GM19351 (cell line): Measurements from ENCODE around the gene THY1.
"Not testable (repeated sequence)": the region's sequence is repeated elsewhere in the genome, so short reads cannot be mapped to it uniquely, and the experiment has no call there.

Experiments
- ATAC-seq: cut with Tn5 transposase; IDR thresholded peaks from one replicate; pipeline ENCODE4 v1.9.1; 2021; ENCODE audit warnings: mild to moderate bottlenecking, moderate library complexity; ENCODE audit not compliant: unreplicated experiment

Gene THY1

GRCh38 chr11:119384332-119384731 lies 38.6 kb downstream of the THY1 start:
- no peak for ATAC-seq

DNA sequence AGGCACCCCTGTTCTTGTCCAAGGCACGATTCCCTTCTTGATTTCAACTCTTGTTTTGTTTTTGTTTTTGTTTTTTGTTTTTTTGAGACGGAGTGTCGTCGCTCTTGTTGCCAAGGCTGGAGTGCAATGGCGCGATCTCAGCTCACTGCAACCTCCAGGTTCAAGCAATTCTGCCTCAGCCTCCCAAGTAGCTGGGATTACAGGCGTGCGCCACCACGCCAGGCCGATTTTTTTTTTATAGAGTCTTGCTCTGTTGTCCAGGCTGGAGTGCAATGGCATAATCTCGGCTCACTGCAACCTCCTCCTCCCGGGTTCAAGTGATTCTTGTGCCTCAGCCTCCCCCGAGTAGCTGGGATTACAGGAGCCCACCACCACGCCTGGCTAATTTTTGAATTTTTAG lies 40.5 kb downstream of the THY1 start:
- ATAC-seq: not testable (repeated sequence)

- no peak for ATAC-seq
Observed at GRCh38 chr11:119382101-119382500, 40.9 kb downstream of the THY1 start.

DNA sequence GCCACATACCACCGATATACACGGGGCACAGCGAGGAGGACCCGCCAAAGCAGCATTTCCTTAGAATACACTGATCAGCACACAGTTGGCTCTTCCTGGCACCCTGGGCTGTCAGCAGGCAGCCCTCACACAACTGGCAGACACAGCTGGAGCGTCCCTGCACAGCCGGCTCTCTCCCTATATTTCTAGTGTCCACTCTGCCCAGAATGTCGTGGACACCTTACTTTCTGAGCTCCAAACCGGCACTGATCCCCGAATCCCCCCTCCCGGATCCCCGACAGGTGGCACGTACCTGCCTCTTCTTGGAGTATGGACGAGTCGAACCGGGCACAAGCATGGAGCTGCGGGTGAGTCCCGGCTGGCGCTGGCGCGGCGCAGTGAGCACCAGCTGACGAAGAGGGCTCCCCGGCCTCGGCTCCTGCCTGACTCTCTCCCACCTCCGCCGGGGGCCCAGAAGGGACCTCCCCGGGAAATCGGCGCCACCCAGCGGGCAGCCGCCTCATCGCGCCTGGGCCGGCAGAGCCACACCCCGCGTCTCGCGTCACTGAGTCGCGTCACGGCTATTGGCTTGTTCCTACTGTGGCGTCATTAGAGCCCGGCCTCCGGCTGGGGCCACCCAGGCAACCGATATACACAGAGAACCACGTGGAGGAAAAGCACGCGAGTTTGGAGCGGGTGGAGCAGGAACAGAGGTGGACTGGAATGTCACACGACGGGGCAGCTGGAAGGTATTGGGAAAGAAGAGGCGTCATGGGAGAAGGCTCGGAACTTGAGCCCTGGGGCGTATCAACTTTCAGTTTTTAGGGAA lies 41.6 kb downstream of the THY1 start, which contains the start of gene USP2:
Gene USP2 (minus strand): TSS at position 510 of the 808 bp plus-strand sequence. CDS start 8,210 bp downstream, outside the sequence.
- peak; percentile 99 for ATAC-seq

GRCh38 chr11:119380827-119381180 lies 42.2 kb downstream of the THY1 start:
- no peak for ATAC-seq

GRCh38 chr11:119380160-119380826 lies 42.7 kb downstream of the THY1 start:
- no peak for ATAC-seq

GRCh38 chr11:119378851-119379465 lies 44.0 kb downstream of the THY1 start:
- no peak for ATAC-seq

DNA sequence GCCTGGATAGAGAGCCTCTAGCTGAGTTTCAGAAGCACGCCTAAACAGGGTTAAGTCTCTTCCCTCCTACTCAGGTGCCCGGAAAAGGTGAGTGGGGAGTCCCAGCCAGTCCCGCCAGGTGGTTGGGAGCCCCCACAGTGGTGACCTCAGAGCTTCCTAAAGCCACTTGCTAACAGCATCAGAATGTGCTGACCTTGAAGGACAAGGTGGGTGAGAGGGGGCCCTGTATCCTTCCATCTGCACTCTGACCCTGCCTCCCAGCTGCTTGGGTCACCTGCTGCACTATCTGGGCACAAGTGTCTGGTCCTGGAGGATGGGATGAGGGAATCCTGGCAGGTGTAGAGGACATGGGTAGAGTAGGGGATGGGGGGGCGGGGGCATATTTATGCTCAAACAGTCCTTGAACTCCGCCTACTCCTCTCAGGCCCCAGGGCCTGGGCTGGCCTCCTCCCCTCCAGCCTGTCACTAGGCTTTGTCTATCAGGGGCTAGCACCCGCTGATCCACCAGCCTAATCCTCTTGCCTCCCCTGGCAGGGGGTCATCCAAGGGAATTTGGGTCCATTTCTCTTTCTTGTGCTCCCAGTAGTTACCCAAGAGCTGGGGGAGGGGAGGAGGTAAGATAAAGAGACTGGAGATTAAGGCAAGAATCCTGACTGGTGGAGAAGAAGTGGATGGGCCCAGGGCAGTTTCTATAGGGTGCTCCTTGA lies 44.9 kb downstream of the THY1 start:
- ATAC-seq: no peak

GRCh38 chr11:119377112-119377901 lies 45.7 kb downstream of the THY1 start:
- ATAC-seq: no peak

DNA sequence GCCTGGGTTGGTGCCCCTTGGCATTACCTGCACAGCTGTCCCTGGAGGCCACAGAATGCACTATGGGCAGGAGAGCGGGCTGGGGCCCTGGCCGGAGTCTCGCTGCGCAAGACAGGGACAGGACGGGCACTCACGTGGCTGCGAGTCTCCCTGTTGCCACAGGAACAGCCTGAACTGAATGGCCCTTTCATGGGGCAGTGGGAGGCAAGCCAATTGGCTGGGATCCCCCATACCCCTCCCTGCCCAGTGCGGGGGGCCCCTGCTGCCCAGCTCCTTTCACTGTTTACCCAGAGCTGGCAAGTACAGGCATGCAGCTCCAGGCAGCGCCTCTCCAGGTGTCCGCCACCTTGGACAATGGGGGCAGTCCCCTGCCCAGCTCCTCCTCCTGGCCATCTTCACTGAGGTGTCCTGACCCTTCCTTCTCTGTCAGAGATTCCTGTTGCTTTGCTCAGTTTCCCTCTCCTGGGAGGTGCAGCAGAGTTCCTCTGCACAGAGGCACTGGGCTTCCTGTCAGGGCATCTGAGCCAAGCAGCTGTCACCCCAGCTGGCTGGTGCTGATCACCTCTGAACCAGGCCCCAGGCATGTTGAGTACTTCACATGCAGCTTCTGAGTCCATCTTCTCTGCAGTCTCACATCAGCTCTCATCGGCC lies 46.6 kb downstream of the THY1 start:
- no peak for ATAC-seq

DNA sequence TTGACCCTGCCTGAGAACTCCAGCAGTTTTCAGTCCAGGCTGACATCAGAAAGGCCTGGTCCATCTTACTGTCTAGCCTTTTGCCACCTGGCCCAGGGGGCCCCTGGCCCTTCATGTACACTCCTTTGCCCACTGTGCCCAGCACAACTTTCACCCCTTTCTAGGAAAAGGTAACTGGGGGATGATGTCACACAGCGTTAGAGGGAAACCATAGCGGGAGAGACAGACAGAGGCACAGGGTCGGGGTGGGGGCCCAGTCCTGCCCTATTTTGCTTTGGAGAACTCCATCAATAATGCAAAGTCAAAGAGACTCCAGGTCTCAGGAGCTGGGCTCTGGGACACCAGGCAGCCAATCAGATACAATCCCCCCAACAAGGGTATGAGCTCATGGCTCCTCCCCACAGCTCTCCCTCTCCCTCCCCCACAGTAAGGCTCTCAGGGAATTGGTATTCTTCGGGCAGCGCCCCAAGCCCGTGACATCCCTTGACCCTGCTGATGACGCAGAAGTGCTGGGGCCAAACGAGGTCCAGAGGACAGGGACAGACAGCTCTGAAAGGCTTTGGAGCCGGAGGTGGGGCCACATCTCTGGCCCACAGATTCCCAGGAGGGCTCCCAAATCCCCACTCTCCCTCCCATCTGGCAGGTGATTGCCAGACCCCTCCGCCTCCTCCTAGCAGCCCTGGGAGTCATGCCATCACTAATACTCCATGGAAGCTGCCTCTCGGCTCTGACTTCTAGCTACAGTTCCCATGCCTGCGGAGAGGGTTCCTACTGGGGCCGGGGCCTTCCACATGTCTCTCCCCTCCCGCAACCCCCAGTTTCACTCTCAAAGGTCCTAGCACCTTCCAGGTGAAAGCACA lies 47.4 kb downstream of the THY1 start:
- no peak for ATAC-seq

- no peak for ATAC-seq
Observed at GRCh38 chr11:119374632-119375336, 48.2 kb downstream of the THY1 start.

DNA sequence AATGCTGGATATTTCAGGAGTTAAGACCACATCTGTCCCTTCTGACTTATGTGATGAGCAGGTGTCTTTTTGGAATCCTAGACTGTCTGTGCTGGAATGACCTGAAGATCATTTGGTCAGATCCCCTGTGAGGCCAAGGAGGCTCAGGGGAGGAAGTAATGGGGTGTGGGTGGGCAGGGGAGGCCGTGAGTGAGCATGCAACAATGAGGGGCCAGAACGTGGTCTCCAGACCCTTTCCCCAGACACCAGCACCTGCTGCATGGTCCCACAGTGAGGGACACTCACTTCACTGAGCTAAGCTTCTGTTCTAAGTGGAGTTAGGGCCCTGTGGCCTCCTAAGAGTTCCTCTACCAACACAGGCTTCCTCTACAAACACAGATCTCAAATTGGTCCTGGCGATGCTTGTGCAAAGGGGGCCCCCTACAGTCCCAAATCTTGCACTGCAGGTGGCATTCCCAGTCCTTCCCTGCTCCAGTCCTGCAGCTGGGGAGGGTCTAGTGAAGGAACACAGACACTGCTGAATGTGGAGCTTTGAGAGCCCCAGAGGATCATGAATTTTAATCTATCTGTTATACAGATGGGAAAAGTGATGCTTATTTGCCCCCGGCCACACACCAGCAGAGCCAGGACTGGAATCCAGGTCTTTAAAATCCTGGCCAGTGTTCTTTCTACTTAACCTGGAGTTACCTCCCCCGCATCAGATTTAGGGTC lies 48.9 kb downstream of the THY1 start:
- ATAC-seq: no peak

DNA sequence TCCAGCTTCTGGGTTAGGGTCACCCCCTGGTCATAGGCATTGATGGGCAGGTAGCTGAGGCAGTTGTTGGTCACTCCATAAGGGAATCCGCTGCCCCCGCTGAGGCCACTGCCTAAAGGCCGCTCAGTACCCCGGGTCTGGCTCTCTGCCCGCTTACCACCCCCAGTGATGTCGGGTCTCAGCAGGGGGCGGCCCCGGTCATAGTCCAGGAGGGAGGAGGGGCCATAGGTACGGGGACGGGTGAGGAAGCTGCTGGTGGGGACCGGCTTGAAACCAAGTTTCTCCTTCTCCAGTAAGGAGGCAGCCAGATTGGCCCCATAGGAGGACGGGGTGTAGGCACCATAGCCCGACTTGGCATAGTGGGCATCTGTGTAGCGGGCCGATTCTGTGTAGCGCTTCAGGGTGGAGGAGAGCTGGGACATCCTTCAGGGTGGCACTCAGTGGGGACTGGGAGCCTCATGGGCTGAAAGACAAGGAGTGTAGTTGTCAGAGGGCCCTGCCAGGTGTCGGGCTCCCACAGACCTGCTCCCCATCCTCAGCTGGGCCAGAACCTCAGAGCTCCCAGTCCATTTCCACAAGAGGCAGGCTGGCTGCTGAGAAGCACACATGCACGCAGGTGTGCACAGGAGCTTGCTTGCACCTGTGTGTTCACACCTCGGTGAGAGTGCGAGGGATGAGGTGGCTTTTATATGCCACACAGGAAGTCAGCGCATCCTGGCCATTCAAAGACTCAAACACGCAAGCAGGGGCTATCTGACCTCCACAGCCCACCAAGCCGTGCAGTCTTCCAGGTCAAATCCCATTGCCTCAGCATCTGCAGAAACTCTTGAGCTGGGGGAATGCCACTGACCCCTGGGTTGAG lies 49.7 kb downstream of the THY1 start:
- no peak for ATAC-seq

- ATAC-seq: no peak
Observed at GRCh38 chr11:119372260-119373058, 50.5 kb downstream of the THY1 start.

DNA sequence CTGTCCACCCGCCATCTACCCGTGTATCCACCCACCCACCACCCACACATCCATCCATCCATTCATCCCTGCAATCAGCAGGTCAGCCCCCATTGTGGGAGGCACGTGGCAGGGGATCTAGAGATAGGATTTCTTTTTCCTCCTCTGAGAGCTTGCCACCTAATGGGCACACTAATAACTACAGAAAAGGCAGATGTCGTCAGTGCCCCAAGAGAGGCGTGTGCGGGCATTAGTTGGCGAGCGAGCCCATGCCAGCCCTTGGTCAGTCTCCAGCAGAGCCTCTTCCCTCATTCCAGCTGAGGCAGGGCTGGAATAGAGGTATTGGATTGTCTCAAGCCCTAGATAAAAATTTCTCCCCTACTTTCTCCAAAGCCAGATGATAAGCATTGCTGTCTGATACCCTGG lies 51.2 kb downstream of the THY1 start:
- no peak for ATAC-seq
